Muscle of back (tissue), 11 donors: ENCODE results near the gene SPTLC3. TPM values are rescaled to one million over a fixed set of nuclear protein-coding genes. Genes with fewer than 3 reads are reported as not detected.

ENCODE experiments used
- DNase-seq, 3 donors: peaks; one replicate each; pipeline versions ENCODE4 v3.0.0 to v3.0.0-alpha.2; 2013
- polyA plus RNA-seq, 10 donors: library from polyadenylated mRNA; unstranded; fragments of 120-200 nt; gene quantifications; one replicate each; pipeline ENCODE4 v1.2.1, GENCODE V29; 2013; ENCODE audit not compliant: insufficient read length in 10 of 10

Gene SPTLC3
- polyA plus RNA-seq, 10 donors: 2.3 to 4.8 (median 2.9) TPM

DNA sequence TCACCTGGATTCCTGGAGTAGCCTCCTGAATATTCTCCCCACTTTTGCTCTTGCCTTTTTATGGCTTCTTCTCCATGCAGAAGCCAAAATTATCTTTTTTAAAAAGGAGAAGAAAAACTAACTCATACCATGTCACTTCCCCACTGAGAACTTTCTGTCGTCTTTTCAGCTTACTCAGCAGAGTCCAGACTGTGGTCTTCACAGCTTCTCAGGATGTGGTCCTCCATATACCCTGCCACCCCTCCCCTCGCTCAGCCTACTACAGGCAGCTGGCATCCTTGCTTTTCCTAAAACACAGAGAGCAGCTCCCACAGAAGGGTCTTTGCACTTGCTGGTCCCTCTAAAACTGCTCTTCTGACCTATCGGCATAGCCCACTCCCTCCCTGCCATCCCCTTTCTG lies 122.9 kb downstream of the SPTLC3 start:
- peak in 1 of 3 donors; percentile 13 for DNase-seq

DNA sequence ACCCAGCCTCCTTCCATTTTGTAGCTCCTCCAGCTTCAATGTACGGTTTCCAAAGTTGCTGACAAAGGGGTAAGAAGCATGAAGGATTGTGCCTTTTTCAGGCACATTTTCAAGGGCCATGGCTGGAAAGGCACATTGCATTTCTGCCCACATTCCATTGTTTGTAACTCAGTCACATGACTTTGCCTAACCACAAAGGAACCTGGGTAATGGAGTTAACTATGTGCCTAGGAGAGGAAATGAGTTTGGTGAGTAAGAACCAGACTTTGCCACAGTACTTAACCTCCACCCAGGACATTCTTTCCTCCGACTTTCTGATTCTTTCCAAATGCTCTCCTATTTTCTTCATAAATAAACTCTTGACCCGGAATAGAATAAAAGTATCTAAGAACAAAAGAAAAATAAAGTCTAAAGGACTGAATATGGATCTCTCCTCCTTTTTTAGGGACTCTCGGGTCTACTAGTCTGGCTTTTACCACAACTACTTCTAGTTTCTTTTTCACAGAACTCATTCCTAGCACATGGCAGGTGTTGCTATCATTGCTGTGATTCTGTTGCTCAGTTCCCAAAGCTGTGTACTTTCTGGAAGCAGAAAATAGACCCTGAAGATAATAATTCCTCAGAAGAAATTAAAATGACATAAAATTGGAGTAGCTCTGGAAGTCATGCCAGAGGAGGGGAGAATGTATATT lies 130.8 kb downstream of the SPTLC3 start:
- no peak for DNase-seq

DNA sequence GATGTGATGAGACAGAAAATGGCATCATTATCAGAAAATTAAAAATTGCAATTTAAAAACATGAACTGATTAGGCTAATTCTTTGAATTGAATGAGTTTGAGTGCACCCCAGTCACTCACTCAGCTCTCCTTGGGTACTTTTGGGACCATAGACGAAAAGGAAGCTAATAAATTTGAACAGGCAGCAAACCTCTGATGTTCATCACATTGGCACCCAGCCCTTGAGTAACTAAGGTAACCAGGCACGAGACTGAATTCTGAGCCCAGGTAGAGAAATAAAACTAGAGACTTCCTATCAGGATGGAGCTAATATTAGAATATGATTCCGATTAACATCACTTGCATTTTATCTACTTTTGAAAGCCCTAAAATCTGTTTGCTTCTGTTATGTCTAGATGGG lies 131.4 kb downstream of the SPTLC3 start:
- no peak for DNase-seq

DNA sequence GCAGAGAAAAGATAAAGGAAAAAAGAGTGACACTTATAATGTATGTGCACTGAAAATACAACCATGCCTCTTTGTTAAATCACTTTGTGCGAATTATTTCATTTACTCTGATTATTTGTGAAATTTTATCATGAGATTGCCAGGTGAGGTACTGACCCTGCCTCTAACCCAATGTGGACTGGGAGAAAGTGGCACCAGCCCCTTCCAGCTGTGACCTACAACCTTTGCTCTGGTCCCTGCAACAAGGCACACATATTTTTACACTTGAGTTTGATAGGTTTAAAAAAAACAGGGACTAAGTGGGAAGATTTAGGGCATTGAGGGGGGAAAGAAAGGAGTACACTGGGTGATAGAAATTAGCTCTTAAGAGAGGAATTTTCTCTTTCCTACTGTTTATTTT lies 132.0 kb downstream of the SPTLC3 start:
- DNase-seq: no peak

DNA sequence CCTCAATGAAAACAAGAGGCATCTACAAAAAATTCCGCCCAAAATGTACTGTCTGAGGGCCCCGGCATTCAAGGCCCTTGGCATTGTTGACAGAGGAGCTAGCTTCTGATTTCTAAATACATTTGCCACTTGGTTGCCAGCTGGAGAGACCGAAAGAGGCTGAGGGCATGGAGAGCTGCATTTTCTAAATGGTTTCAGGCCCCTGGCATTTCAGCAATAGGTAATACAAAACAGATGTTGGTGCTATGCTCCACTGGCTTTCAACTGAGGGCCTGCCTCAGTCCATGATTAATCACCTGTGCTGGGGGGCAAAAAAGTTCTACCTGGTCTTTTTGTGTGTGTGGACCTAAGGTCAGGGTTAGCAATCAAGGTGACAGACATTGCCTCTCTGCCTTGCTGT lies 132.8 kb downstream of the SPTLC3 start:
- DNase-seq: no peak

DNA sequence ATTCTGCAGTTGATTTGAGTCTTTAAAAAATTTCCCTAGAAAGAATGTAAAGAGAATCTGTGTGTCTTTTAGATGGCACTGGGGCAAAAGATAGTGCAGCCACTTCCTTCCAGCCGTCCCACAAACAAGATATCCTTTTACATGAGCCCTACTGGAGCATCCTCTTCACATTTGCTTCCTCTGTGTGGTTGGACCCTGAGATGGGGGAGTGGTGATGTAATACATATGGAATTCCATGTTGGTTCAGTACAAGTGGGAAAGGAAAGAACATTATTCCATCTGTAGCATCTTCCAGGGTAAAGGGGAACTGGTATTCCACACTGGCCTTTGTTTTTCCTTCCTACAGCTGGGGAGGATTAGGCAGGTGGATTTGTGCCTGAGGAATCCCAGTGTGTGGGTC lies 133.4 kb downstream of the SPTLC3 start:
- DNase-seq: peak in 1 of 3 donors; percentile 11

DNA sequence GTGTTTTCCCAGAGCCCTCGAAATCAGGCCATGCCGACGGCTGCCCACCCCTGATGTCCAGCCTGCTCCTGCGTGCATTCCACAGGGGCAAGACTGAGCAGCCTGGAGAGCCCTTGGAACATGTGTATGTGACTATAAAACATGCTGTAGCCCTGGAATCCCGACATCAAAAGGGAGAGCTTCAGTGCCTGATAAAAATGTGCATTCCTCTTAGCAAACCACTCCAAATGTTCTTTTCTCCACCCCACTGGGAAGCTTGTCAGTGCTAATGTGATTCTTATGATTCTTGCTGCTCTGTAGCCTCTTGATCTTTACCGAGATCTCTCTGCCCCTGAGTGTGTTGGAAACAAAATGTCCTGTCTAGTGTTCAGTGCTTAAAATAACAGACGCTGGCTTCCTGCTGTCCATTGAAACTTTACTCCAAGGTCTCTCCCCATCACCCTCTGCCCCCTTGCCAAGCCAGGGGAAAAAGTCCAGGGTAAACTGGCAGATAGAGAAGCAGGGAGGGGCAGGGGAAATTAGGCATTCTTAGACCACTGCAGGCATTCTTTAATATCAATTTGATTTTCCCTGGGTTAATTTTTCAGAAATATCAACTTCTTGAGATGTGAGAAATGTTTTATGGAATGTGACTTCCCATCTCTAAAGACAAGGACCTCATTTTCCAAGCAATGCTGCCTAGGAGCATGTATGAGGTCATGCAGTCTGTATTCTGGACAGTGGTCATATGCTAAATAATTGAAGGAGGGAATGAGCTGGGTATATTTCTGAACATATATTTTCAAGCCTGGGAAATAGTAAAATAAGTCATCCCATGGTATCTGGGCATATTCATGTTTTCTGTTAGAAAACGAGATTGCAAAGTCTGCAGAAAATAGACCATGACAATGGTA lies 138.5 kb downstream of the SPTLC3 start:
- DNase-seq: peak in 2 of 3 donors; percentile 22 to 48

DNA sequence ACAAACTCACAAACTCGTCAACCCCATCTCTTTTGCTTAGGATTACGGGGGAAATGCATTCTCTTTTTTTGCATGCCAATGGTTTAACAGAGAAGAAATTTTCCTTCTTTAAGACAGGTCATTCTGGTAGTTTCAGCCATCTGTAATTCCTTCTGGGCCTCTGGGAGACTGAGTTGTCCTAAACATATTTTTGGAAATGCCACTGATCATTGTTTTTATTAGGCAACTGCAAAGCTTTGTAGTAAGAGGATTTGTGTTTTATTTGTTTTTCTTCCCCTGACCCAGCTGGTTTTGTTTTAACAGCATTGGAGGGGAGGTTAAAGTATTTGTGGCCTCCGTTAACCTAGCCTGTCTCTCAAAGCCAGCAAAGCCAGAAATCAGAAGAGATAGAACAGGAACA lies 139.2 kb downstream of the SPTLC3 start:
- peak in 1 of 3 donors; percentile 29 for DNase-seq

DNA sequence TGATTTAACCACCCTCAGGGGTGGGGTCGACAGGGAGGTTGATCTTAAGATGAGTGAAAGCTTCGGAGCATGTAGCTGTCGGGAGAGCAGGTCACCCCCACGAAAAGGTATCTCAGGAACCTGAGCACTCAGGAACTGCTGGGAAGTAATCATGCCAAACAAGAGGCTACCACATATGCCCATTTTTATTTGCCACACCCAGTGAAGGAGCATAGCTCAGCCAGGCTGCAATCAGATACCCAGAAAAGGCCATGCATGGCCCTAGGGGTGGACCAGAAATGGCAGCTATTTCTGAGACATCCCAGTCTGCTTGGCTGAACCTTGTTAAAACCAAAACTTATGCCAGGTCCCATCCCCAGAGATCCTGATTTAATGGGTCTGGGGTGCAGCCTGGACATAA lies 139.6 kb downstream of the SPTLC3 start:
- no peak for DNase-seq

DNA sequence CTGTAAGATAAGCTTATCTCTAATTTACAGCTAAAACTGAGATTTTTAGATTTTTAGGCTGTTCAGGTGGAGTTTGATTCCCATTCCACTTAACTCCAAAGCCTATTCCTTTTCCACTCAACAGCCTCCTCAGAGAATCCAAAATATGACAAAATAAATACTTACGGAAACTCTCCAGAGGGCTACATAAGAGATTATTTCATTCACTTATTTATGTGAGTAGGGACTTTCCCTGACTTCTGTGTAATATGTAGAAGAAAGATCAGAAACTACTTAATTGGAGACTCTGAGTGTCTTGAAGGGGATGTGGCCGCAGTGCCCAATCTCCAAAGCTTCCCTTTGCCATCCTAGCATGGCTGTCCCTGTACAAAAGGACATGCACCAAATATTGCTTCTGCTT lies 140.2 kb downstream of the SPTLC3 start:
- DNase-seq: no peak

DNA sequence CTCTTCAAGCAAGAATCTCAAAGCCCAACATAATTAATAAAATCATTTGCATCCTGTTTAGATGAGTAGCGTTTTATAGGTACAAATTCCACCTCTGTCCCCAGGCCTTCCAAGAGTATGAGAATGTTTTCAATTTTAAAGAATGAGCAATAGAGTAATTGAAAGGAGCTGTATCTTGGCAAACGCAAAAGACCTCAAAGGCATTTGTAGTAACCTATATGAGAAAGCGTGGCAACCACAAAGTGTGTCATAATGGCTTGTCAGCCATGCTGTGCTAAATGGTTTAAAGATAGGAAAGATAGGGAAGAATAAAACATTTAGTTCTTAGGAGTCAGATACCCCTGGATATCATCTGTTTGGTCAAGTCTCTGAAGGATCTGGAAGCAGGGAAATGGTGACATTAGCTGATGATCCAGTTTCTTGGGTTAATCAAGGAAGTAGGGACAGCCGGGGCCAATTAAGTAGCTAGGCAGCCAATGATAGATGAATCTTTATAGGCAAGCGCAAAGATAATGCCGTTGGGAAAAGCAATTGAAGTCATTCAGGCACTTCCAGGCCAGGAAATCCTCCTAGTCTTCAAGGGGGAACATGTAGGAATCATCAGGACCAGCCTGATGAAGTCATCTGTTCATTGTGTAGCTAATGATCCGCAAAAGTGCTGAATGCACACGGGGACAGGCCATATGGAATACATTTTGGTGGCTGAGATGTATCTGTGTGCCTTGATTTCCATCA lies 140.8 kb downstream of the SPTLC3 start:
- DNase-seq: peak in 2 of 3 donors; percentile 37 to 46

DNA sequence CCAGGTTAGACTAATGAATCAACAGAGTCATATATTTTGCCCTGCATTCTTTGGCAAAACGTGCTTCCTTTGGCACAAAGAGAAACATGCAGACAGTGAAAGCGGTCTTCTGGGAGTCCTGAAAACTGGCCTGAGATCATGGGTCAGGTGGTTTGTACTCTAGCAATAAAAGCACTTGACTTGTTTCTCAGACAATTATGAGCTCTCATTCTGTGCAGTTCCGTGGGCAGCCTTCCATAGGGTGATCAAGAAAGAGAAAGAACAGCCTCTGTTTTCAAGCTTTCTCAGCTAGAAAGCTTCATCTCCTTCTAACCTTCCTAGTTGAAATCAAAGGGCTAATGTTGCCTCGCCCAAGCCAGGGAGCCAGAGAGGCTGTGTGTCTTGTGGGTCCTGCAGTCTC lies 149.6 kb downstream of the SPTLC3 start:
- DNase-seq: peak in 1 of 3 donors; percentile 22

DNA sequence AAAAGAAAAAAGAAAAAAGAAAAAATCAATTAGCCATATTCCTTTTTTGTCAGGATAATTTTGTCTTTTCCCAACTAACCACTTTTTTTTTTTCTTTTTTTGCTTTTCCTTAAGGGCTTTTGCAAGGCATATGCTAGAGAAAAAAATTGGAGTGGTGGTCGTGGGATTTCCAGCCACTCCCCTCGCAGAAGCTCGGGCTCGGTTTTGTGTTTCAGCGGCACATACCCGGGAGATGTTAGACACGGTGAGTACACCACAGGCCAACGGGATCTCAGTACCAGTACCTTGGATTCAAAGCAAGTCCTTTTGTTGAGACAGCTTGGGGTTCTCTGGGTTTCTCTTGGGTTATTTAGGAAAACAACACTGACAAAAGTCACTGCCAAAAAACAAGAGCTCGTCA lies 151.1 kb downstream of the SPTLC3 start:
- no peak for DNase-seq

DNA sequence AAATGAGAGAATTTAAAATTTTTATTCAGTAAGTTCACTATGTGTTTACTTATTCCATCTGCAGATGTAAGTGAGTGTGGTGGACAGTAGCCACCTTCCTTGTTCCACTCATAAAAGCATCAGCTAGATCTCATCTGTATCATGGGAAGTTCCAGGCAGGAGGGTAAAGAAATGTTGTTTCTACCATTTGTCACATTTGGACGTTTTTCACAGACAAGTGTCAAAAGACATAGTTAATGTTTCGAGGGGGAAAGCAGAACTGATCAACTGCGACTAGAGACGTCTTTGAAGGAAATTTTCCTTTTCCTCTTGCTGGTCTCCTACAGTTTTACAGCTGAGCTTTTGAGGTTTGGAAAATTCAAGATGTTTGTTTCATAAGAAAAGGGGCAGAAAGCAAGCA lies 156.4 kb downstream of the SPTLC3 start:
- no peak for DNase-seq

DNA sequence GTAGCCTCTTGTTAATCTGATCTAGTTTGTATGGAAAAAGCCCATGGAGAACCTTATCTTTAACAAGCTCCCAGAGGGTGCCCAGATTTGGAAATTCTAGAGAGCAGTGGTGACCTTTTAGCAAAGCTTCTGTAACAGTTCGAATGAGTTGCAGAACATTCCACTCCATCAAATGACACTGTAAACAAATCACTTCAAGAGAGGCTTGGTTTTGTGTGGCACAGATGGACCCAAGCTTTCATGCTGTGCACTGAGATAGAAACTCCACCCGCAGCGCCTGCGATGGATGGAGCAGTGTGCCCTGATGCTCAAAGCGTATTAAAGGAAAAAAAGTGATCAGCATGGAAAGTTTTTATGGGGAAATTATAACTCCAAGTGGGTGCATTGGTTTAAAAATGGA lies 157.2 kb downstream of the SPTLC3 start:
- no peak for DNase-seq

DNA sequence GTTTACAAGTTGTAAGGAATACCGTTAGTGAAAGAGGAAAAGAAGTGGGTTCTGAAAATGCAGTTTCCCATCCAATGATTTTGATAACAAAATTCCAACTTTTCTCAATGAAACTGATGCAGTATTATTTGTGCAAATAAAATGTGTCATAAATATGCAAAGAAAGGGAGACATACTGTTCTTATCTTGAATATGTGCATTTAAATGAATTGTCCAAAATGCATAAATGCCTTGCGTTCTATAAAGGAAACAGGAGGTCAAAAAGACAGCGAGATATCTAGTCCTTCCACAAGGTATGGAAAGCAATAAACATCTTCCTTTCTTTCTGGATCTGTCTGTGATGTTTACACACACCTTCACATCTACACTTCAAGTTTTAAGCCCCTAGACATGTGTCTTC lies 157.7 kb downstream of the SPTLC3 start:
- DNase-seq: no peak

DNA sequence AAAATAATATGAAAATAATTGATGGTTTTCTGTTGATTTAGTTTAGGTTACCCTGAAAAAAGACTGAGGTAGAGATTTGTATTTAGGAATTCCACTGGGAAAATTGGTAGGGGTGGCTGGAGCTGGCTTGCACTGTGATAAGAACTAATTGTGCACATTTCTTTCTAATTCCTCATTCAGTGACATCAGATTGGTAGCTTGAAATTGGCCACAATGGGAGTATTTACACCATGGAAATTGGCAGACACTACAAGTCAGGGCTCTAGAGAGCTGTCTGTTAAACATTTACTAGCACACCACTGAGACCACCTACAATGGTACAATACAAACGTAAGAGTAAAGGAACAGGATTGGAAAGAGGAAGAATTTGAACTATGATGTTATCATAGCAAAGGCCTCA lies 160.3 kb downstream of the SPTLC3 start:
- no peak for DNase-seq

DNA sequence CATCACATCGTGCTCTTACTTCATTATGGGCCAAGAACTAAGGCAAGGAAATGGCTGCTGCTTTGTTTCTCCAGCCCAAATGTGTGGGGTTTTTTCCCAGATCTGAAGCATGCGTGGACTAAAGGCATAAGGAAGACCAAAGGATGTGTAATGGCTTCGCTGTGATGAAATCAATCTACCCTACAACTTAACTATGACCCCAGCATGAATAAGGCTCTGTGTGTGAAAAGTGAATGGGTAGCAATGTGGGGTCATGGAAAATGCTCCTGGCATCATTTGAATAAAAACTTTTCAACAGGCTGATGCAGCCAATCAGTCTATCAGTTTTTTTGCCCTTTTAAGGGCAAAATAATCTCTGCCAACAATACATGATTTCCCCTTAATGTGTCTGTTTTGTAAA lies 162.0 kb downstream of the SPTLC3 start:
- DNase-seq: no peak

DNA sequence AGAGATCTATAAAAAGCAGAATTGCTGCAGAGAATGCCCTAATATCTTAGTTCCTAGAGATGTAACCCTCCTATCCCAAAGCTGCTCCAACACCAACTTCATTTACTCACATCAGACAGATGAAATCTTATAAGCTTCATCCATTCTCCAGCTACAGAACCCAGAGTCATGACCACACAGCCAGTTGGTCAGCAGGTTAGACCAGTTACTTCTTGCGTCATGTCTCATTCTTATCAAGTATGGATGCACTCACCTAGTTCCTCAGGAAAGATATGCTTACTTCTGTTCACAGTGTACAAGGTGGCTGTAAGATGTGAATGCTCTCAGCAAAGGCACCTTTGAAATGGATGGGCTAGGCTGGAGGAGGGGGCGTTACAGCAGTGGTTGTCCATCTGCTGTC lies 164.4 kb downstream of the SPTLC3 start:
- no peak for DNase-seq

DNA sequence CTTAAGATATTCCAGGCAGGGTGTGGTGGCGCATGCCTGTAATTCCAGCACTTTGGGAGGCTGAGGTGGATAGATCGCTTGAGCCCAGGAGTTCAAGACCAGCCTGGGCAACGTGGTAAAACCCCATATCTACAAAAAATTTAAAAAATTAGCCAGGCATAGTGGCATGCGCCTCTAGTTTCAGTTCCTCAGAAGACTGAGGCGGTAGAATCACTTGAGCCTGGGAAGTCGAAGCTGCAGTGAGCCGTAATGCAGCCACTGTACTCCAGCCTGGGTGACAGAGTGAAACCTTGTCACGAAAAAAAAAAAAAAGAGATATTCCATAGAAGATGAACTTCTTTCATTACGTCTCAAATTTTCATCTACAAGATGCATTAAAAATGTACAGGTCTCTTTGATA lies 165.6 kb downstream of the SPTLC3 start:
- no peak for DNase-seq

DNA sequence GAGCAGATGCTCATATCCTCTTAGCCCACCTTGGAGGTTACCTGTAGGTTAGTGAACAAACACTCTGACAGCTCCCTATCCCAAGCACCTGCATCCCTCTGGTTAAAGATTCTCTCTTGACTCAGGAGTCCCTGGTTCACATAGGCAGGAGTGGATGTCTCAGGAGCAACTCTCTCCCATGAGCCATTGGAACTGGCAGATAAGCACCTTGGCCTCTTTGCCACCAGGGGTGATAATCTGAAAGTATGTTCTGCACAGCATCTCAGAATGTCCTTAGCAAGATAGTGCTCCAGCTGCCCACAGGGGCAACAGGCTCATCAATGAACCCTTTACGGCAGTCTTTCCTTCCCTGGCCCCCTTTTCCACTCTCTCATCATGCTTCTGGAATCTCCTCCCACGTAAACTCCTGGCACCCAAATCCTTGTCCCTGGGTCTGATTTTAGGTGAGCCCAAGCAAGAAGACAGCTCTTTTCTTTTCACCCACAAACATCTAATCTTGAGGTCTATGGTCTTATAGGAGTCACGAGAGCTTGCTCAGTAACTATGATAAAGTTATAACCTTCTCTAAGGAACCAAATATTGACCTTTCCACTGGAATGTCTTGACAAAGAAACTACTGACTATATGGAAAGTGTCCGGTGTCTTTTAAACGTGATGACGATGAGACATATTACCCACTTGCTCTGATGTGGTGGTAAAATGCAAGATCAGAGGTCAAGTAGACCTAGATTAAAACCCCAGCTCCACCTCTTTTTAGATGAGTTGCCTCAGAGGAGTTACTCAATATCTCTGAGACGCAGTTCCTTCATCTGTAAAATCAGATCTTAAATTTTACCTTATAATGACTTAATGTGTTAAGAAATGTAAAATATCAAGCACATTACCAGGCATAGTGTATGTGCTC lies 172.5 kb downstream of the SPTLC3 start:
- DNase-seq: no peak

DNA sequence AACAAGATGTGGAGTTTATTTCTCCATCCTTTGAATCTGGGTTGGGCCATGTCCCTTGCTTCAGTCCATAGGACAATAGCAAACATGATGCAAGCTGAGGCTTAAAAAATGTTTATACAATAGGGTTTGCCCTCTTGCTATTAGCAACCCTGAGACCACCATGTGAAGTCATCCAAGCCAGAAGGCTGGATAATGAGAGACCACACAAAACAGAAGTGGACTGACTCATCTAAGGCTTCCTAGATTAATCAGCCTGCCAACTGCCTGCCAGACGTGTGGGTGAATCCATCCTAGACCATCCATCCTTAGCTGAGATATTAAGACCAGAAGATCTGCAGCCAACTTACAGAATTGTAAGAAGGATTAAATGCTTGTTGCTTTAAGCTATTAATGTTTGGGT lies 174.2 kb downstream of the SPTLC3 start:
- no peak for DNase-seq
